ENCODE results near the gene OCA2.

GRCh38 chr15:28025413-28025812 lies 73.7 kb downstream of the OCA2 start:
- no peak for TF ChIP-seq RAD21 (IDR thresholded peaks at IDR 0.05; ENCODE audit: low read length)
- no peak for TF ChIP-seq ELK1 (IDR thresholded peaks at IDR 0.05; ENCODE audit: borderline replicate concordance, low read depth, low read length)
- TF ChIP-seq RCOR1 (IDR thresholded peaks at IDR 0.05; ENCODE audit: insufficient replicate concordance, low read length) = no peak
- TF ChIP-seq CTCF (conservative IDR thresholded peaks at IDR 0.05; ENCODE audit: low read depth, low read length) = no peak
- no peak for TF ChIP-seq POLR2A (IDR thresholded peaks at IDR 0.05; ENCODE audit: low read depth, low read length)
- TF ChIP-seq CHD1 (IDR thresholded peaks at IDR 0.05; ENCODE audit: low read depth, low read length) = no peak

Data from IMR-90 (cell line).